Right ventricle myocardium inferior (tissue), 1 donor: ENCODE data around the gene PCYT1A. TPM values are rescaled to one million over a fixed set of nuclear protein-coding genes. Genes with fewer than 3 reads are reported as not detected.
A peak's percentile ranks its signal among the peaks of the same experiment; 100 is the strongest.
"Not testable (repeated sequence)": the region's sequence is repeated elsewhere in the genome, so short reads cannot be mapped to it uniquely, and the experiment has no call there.

ENCODE experiments used
- ATAC-seq: fragments of 200-7000 bp; cut with Tn5 transposase; one replicate; pipeline ENCODE4 v1.9.1; 2020; ENCODE audit warnings: mild to moderate bottlenecking, moderate library complexity
- DNase-seq: peaks from one replicate; pipeline ENCODE4 v3.0.0; 2021; ENCODE audit errors: missing footprints
- intact Hi-C: fragments of 100-400 bp; cut with DNase I; formaldehyde crosslinking; loops from one replicate; pipeline ENCODE4 v1.11.0; 2022
- total RNA-seq: library from RNA; stranded (reverse); fragmentation: NEBNext Ultra II Directional; extraction: Animal tissue kit (Norgen Biotek cat#: 25700); gene quantifications from one replicate; pipeline ENCODE4 v1.2.1, GENCODE V29; 2021
- donor health status: DM: no; HTN: yes; CAD: no; lungs with severe emphysema.

PCYT1A gene
- total RNA-seq, 1 donor from 2014 or later, result 103 TPM

DNA sequence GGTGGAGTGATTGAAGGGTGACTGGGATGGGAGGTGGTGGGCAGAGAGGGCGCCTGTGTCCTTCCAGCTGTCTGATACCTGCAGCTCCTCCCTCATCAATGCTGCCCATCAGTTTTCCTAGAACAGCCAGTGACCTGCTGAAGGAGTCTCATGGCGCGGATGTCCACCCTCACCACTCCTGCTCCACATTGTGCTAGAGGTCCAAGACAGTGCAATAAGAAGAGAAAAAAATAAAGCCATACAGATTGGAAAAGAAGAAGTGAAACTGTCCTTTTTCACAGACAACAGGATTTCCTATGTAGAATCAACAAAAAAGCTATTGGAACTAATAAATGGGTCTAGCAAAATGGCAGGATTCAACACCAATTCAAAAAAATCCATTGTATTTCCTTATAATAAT, 83.7 kb downstream of the PCYT1A start:
- no peak for DNase-seq
- peak; percentile 18 for ATAC-seq
- intact Hi-C loops, result no loop called here

DNA sequence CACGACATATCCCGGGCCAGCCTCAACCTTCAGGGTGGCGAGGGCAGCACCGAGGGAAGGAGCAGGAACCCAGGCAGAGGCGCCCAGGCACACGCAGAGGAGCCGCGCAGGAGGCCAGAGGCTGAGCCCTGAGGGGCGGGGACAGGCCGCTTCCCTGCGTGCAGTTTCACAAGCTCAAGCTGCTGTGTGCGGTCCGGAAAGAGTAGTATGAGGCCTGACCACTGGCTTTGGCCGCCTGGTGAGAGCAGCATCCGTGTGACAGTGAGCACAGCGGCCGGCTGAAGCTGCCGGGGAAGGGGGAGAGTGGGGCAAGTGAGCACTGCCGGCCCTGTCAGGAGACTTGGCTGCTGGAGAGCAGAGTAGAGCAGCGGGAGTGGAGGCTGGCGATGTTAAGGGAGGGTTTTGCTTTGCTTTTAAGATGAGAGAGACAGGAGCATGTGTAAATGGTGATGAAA, 85.0 kb downstream of the PCYT1A start:
- intact Hi-C loops, result no loop called here
- peak; percentile 82 for DNase-seq
- ATAC-seq, result peak; percentile 73

DNA sequence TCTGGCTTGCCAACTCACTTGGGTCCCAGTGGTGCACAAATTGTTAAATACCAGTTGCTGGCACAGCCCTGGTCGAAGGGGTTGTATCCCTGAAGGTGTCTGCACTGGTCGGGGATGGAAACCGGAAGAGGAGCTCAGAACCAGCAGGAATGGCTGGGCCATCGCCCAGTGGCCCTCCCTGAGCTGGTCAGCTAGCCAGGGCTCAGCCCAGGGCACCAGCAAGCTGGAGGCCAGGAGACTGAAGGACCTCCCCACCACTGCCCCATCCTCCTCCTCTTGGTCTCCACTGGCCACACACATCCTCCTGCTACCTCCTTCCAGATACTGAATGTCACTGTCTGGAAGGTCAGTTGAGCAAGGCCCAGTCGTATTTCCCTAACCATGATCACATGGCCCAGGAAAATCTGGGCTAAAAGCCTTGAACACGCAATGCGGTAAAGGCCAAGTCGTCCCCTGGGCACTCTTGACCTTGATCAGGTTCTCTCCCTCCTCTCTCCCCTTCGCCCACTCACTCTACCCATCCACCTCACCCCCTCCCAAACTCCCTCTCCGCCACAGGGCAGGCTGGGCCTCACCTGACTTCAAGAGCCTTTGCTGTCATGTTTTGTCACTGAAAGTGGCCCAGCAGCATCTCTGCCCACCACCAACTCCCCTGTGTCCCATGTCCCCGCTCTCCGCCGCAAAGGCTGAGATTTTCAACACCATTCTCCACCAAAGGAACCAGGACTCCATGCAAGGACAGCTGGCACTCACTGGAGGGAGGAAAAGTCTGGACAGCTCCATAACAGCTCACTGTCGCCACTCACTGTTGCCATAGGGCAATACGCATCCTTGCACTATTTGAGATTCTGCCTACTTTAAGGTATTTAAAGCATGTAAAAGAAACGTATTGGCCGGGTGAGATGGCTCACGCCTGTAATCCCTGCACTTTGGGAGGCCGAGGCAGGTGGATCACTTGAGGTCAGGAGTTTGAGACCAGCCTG, 88.5 kb downstream of the PCYT1A start:
- no peak for DNase-seq
- ATAC-seq, result no peak
- intact Hi-C loops, result loop anchor here (10.0 kb wide), 1 partner anchor 174 kb away; no protein-coding TSS in a partner anchor

DNA sequence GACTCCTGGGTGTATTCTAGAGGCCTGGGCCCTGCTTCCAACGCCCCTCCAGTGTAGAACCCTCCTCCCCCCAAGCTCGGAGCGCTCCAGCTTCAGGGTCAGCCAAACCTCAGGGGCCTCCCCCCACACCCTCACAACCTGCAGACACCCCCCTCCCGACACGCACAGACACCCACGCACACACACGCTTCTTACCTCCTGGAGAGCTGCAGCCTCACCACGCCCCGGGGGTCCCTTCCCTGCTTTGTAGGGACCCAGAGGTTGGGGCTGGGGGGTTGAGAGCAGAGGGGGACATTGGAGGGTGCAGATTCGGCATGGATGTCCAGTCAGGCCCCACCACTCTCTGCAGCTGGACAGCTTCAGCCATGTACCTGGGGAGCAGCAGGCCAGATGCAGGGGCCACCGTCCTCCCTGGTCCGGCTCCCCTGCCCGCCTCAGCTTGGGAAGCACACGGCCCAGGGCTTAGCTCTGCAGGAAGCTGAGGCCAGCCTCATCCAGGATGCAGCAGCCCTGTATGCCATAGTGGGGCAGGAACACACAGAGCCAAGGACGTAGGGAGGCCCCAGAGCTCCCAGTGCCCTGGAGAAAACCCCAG, 89.3 kb downstream of the PCYT1A start:
- ATAC-seq (no peak), DNase-seq (no peak)
- intact Hi-C loops, result loop anchor here (10.0 kb wide), 1 partner anchor 173 kb away; no protein-coding TSS in a partner anchor

DNA sequence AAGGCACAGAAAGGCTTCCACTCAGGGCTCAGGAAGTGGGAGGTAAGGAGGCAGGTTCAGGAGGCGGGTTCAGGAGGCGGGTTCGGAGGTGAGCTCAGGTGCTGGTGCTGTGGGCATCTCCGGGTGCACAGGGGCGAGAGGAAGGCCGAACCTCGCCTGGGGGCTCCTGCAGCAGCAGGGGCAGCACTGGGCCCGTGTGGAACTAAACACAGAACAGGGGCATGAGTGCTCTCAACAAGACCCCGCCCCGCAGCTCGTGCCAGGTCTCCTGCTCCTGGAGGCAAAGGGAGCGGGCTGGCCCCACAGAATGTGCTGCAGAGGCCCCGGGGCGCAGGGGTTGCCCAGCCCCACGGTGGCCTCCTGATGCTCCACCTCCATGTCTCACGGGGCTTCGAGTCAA, 90.0 kb downstream of the PCYT1A start:
- DNase-seq (no peak), ATAC-seq (no peak)
- intact Hi-C loops, result loop anchor here (10.0 kb wide), 1 partner anchor 173 kb away; no protein-coding TSS in a partner anchor

DNA sequence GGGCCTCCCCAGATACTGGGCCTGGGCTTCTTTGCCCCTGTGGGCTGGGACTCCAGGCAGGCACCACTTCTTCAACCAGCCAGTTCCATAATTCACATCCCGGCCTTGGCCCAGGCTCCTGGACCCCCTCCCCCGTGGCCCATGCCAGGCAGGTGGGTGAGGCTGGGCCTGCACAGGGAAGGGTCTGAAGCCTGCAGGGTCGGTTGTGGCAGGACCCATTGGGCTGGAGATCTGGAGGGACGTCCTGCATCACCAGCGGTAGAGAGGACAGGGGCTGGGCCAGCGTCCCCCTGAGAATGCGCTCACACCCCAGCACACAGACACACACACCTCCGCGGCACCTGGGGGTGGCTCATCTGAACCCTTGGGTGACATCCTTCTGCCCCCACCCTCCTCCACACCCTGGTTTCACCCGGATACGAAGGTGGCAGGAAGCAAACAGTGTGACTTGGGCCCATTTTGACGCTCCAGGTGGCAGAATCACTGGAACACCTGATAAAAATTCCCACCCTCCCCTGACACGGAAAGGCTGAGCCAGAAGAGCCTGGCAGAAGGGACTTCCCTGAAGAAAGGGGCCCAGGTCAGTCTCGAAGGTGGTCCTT, 91.8 kb downstream of the PCYT1A start:
- intact Hi-C loops, result loop anchor here (1.0 to 10.0 kb wide), 3 partner anchors 115 to 171 kb away; no protein-coding TSS in a partner anchor
- ATAC-seq (no peak), DNase-seq (no peak)

DNA sequence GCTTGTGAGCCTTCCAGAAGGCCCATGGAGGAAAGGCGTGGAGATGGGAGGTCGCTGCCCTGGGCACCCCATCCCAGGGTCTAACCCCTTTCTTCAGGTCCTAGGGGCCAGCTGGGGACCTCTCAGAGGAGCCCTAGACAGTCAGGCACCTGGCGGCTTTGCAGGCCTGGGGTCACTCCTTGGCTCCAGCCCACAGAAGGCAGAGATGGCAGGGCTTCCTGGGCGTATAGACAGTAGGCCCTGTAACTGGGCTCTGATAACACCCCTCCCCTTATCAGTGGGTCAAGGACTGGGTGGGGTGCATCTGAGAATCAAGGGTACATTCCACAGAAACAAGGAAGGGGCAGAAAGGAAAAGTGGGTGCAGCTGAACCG, 93.0 kb downstream of the PCYT1A start:
- no peak for ATAC-seq
- DNase-seq, result no peak
- intact Hi-C loops, result loop anchor here (2.0 to 10.0 kb wide), 2 partner anchors 114 to 170 kb away; no protein-coding TSS in a partner anchor

DNA sequence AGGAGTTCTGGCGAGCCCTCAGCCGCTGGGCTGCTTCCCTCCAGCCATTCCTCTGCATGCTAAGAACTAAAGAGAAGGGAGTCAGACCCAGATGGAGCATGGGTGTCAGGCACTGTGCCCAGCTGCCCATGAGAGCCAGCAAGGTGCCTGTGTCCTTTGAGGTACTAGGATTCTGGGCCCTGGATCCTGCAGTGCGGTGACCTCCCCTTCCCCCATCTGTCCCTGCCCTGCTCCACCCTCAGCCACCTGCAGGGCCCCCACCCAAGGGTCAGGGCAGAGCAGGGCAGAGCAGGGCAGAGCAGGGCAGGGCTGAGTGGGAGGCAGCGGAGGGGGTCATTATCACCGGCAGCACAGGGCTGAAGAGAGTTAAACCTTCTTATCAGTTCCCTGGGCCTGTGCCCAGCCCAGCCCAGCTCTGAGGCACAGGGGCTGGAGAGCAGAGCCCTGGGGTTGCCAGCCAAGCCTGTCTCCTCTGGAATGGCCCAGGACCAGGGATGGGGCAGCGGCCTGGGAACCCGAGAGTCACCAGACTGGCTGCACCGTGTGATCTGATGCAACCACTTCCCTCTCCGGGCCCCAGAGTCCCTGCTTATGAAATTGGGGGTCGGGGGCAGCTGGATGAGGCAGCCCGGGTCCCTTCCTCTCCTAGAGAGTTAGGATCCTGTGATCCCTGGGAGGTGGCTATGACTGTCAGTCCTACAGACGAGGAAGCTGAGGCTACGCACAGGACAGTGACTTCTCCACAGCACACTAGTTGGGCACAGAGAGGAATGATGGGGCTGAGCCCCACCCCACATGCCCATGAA, 93.6 kb downstream of the PCYT1A start:
- ATAC-seq (peak; percentile 90), DNase-seq (peak; percentile 89)
- intact Hi-C loops, result loop anchor here (2.0 to 10.0 kb wide), 2 partner anchors 113 to 169 kb away; no protein-coding TSS in a partner anchor

DNA sequence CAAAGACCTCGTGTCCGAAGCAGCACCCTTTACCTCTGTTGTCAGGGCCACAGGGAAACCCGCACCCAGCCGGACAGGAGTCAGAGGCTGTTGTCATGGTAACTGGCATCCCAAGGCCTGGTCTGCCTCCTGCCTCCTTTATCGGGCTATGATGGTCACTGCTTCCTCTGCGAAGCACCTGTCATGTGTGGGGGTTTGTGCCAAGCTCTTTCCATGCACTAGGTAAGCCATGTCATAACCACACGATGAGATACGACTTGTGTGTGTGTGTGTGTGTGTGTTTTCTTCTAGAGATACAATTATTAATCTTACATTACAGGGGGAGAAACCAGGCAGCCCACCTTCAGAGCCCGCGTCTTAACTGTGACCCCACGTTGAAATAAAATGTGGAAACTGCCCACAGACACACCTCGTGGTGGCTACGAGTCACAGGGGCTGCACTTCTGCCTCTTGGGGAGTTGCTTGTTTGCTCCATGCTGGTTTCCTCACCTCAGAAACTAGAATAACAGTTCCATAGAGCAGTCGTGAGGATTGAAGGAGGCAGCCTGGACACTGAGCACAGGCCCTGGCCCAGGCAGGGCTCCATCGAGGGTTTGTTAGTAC, 94.3 kb downstream of the PCYT1A start:
- ATAC-seq, result no peak
- intact Hi-C loops, result loop anchor here (10.0 kb wide), 1 partner anchor 168 kb away; no protein-coding TSS in a partner anchor
- no peak for DNase-seq

DNA sequence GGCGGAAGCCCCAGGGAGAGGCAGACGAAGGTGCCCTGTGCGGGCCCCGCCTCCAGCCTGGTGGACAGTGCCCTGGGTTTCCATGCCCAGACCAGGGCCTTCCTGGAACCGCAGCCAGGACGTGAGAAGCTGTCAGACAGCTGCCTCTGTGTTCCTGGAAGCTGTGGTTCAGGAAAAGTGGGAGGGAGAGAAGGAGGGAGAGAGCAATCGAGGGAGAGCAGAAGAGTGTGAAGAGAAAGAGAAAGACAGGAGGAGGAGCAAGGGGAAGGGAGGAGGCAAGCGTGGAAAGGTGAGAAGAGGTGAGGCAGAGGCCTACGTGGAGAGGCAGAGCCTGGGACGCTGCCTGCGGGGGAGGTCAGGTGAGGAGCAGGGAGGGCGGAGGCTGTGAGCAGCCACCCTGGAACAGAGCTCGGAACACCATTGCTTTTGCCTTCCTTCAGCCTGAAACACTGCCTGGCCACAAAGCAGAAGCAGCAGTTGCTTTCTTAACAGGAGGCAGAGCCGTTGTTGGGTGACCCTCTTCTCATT, 94.9 kb downstream of the PCYT1A start:
- no peak for DNase-seq
- intact Hi-C loops, result loop anchor here (10.0 kb wide), 1 partner anchor 168 kb away; no protein-coding TSS in a partner anchor
- peak; percentile 41 for ATAC-seq

DNA sequence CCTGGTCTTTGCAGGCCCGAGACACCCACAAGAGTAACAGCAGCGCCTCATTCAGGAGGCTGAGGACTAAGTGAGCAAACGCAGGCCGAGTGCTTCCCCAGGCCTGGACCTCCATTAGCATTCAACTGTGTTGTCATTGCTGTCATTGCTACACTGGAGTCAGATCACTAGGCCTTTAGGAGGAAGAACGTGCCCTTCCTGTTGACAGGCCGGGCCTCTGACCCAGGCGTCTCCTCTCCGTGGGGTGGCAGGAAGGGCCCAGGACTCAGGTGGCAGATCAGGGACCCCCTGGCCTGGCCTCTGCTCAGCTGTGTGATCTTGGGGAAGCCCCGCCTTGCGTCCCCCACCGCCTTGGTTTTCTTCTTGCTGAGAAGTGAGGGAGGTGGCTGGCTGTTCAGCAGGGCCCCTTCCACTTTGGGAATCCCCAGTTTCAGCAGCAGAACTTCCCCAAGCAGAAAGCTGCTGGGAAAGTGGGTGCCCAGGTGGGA, 95.4 kb downstream of the PCYT1A start:
- ATAC-seq (no peak), DNase-seq (no peak)
- intact Hi-C loops, result loop anchor here (10.0 kb wide), 1 partner anchor 167 kb away; no protein-coding TSS in a partner anchor

DNA sequence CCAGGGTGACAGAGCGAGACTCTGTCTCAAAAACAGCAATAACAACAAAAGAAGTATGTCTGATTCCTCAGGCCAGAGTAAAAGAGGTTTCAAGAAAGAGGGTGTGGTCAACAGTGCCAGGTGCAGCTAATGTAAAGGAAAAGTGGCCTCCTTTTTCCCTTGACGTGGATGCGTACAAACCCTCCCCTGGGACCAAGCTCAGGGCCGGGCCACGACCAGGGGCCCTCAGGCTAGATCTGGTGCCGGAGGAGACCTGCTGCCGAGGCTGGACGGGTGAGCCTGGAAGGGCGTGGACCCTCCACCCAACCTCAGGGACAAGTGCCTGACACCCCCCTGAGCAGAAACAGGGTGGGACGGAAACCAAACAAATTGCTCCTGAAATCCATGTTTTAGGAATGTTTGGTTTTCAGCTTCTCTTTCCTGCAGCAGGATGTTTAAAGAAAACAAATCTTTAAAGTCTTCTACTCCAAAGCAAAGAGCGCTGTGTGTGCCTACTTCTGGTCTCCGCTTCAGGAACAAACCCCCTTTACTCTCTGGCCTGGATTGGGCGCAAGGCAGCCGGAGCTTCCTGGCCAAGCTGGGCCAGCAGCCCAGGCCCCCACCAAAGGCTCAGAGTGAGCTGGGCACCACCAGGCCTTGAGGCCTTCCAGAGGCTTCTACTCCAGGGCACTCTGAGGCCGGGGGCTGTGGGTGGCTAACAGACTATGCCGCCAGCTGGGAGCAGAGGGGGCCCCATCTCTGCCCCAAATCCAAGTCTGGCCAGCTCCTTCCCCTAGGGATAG, 97.8 kb downstream of the PCYT1A start:
- intact Hi-C loops, result loop anchor here (10.0 kb wide), 1 partner anchor 165 kb away; no protein-coding TSS in a partner anchor
- ATAC-seq (no peak), DNase-seq (no peak)

DNA sequence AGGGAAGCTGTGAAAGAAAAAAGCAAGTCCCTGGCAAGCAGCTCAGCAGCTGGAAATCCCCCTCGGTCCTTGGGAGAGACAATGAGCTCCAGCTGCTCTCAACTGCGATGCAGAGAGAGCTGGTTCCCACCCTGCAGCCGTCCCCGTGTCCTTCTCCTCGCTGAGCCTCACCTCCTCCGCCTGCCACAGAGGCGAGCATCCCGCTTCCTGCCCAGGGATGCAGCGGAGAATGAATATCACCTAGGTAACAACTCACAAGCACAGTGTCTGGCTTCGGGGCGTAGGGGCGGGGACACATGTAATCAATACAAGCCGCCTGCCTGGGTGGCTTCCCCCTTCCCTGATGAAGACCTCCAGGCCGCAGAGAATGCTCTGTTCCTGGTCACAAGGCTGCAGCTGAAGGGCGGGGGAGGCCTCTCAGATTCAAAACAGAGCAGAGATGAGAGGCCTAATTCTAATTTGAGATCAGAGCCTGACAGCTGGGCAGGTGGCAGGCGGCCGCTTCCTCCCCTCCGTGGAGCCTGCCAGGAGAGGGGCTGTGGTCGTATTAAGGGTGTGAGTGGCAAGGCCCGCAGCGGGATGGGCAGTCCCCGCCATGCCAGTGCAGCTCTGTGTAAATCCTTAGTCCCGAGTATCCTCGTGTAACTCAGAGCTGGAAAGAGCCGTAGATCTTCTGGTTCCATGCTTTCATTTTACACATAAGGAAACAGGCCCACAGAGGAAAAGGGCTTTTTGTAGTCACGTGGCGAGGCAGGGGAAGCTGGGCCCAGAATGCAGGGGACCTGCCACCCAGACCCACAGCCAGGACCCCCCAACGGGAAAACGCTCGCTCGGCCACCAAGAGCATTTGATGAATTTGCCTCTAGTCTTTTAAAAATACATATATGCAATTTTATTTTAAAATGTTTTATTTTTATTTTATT, 100.6 kb downstream of the PCYT1A start:
- intact Hi-C loops, result no loop called here
- ATAC-seq (peak; percentile 32), DNase-seq (no peak)

DNA sequence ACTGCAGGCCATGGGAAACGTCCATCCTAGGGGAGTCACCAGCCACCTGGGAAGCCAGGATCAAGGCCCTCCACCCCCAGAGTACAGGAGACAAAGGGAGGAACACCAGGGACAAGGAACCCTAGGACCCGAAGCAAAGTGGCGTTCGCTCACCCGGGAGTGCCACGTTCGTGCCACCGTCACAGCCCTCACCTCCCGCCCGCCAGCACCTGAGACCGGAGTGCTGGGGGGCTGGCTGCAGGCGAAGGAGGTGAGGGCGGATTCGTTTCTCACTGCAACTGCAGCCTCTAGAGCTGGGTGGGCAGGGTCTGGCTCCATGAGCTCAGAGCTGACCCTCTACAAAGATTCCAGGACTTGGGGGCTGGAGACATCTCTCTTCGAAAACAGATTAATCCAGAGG, 102.6 kb downstream of the PCYT1A start:
- DNase-seq (no peak), ATAC-seq (no peak)
- intact Hi-C loops, result no loop called here

DNA sequence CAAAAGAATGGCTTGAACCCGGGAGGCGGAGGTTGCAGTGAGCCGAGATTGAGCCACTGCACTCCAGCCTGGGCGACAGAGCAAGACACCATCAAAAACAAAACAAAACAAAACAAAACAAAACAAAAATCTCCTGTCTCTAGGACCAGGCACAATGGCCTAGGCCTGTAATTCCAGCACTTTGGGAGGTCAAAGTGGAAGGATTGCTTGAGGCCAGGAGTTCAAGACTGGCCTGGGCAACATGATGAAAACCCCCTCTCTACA, 103.4 kb downstream of the PCYT1A start:
- DNase-seq, intact Hi-C loops, ATAC-seq: not testable (repeated sequence)

DNA sequence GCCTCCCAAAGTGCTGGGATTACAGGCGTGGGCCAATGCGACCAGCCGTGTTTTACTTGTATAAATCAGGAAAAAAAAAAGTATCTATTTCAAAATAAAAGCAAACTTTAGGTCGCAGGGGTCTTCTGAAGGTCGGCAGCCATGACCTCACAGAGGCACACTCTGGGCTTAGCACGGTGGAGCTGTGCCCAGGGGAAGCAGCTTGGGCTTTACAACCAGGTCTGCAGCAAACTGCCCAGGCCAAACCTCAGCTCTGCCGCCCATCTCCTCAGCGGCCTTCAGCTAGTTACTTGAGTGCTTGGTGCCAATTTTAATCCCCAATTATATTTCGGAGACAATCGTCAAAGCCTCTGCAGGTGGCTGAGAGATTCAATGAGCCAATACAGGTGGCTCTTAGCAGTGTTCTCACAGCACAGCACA, 106.4 kb downstream of the PCYT1A start:
- DNase-seq (no peak), ATAC-seq (no peak)
- intact Hi-C loops, result no loop called here
